Gastrocnemius medialis (tissue), 4 donors: ENCODE data around the gene LCK.

Source experiments
- CTCF ChIP-seq, 5 experiments: fragments of 450-650 bp in 3 of 5; fragments of 200-600 bp in 2 of 5; sonication (generic) in 2 of 5; IDR thresholded peaks in 4 of 5; conservative IDR thresholded peaks in 1 of 5; 1 replicate in 4 of 5; 2 replicates in 1 of 5; pipeline ENCODE4 v1.5.1; 2016 to 2019; ENCODE audit warnings: antibody characterized with exemption in 5 of 5, mild to moderate bottlenecking in 3 of 5, moderate library complexity in 3 of 5
- POLR2A ChIP-seq, 2 donors: fragments of 450-650 bp; IDR thresholded peaks; one replicate each; pipeline ENCODE4 v1.6.1; 2017; ENCODE audit warnings: antibody characterized with exemption in 2 of 2, mild to moderate bottlenecking in 2 of 2, moderate library complexity in 2 of 2

DNA sequence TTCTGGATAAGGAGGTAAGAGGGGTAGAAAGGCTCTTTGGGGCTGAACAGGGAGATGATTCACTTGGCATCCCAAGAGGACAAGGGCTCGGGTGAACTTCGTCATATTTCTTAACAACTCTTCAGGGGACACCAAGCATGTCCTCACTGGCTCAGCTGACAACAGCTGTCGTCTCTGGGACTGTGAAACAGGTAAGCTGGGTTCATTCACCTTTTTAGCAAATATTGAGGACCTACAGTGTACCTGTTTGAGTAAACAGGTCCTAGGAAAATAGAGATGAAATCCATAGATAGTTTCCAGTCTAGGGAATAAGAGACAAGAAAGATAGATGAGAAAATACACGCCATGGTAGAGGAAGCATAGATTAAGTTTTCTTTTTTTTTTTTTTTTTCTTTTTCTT, 26.8 kb upstream of the LCK start:
- TF ChIP-seq POLR2A (IDR thresholded peaks at IDR 0.05) (no peak), CTCF (IDR thresholded peaks at IDR 0.05 in 4 of 5, conservative IDR thresholded peaks at IDR 0.05 in 1 of 5) (no peak)
